H9 (cell line): ENCODE results near the gene RALBP1. TPM values are rescaled to one million over a fixed set of nuclear protein-coding genes. Genes with fewer than 3 reads are reported as not detected.

ENCODE experiments used
- DNase-seq: peaks from one replicate; pipeline ENCODE4 v3.0.0-alpha.2; 2017
- H2AFZ ChIP-seq: one replicate; pipeline ENCODE4 v1.6.1; 2013; ENCODE audit warnings: mild to moderate bottlenecking, low read length, control low read depth, moderate library complexity
- H2AK5ac ChIP-seq: 2 replicates; pipeline ENCODE4 v1.6.1; 2013; ENCODE audit warnings: low read length, control low read depth, mixed read lengths; ENCODE audit not compliant: insufficient read length
- H2BK120ac ChIP-seq: one replicate; pipeline ENCODE4 v1.6.1; 2013; ENCODE audit warnings: low read depth, mild to moderate bottlenecking, low read length, control low read depth, inconsistent platforms; ENCODE audit not compliant: poor library complexity, severe bottlenecking
- H2BK12ac ChIP-seq: 2 replicates; pipeline ENCODE4 v1.6.1; 2013; ENCODE audit warnings: low read length, control low read depth, mixed read lengths, low read depth; ENCODE audit not compliant: insufficient read length
- H2BK15ac ChIP-seq: 2 replicates; pipeline ENCODE4 v1.6.1; 2013; ENCODE audit warnings: low read depth, low read length, control low read depth
- H2BK20ac ChIP-seq: one replicate; pipeline ENCODE4 v1.6.1; 2013; ENCODE audit warnings: low read depth, mild to moderate bottlenecking, low read length, control low read depth, inconsistent platforms; ENCODE audit not compliant: poor library complexity, severe bottlenecking
- H2BK5ac ChIP-seq: 2 replicates; pipeline ENCODE4 v1.6.1; 2013; ENCODE audit warnings: low read length, control low read depth, mixed read lengths; ENCODE audit not compliant: insufficient read length
- H3K14ac ChIP-seq: 2 replicates; pipeline ENCODE4 v1.6.1; 2013; ENCODE audit warnings: low read length, control low read depth; ENCODE audit not compliant: insufficient read depth
- H3K18ac ChIP-seq: 2 replicates; pipeline ENCODE4 v1.6.1; 2013; ENCODE audit warnings: low read depth, mild to moderate bottlenecking, mixed read lengths, low read length, control low read depth; ENCODE audit not compliant: insufficient read length
- H3K23ac ChIP-seq: 2 replicates; pipeline ENCODE4 v1.6.1; 2013; ENCODE audit warnings: low read length, control low read depth, mixed read lengths, low read depth; ENCODE audit not compliant: insufficient read length
- H3K23me2 ChIP-seq: 2 replicates; pipeline ENCODE4 v1.6.1; 2013; ENCODE audit warnings: low read depth, mild to moderate bottlenecking, mixed read lengths, low read length, control low read depth; ENCODE audit not compliant: insufficient read length, poor library complexity, severe bottlenecking
- H3K27ac ChIP-seq: 2 replicates; pipeline ENCODE4 v1.5.1; 2013; ENCODE audit warnings: low read length, control low read depth, mixed read lengths, low read depth; ENCODE audit not compliant: insufficient read length
- H3K27me3 ChIP-seq: 2 replicates; pipeline ENCODE4 v1.6.1; 2013; ENCODE audit warnings: low read length, control low read depth, inconsistent platforms; ENCODE audit not compliant: insufficient read depth
- H3K4ac ChIP-seq: 2 replicates; pipeline ENCODE4 v1.6.1; 2013; ENCODE audit warnings: low read depth, mild to moderate bottlenecking, control low read depth, inconsistent platforms, low read length, moderate library complexity
- H3K4me1 ChIP-seq: 2 replicates; pipeline ENCODE4 v1.6.1; 2013; ENCODE audit warnings: low read length, control low read depth, inconsistent platforms; ENCODE audit not compliant: insufficient read depth
- H3K4me2 ChIP-seq: 2 replicates; pipeline ENCODE4 v1.6.1; 2013; ENCODE audit warnings: low read length, control low read depth, mixed read lengths; ENCODE audit not compliant: insufficient read length, insufficient read depth
- H3K56ac ChIP-seq: 2 replicates; pipeline ENCODE4 v1.6.1; 2013; ENCODE audit warnings: low read depth, mild to moderate bottlenecking, mixed read lengths, low read length, control low read depth; ENCODE audit not compliant: insufficient read length
- H3K79me1 ChIP-seq: 2 replicates; pipeline ENCODE4 v1.6.1; 2013; ENCODE audit warnings: low read depth, mild to moderate bottlenecking, moderate library complexity, low read length, control low read depth, inconsistent platforms; ENCODE audit not compliant: insufficient read depth, poor library complexity, severe bottlenecking
- H3K79me2 ChIP-seq: 2 replicates; pipeline ENCODE4 v1.6.1; 2013; ENCODE audit warnings: low read length, control low read depth, inconsistent platforms; ENCODE audit not compliant: insufficient read depth
- H3K9ac ChIP-seq: 2 replicates; pipeline ENCODE4 v1.6.1; 2013; ENCODE audit warnings: low read length, control low read depth, mixed read lengths; ENCODE audit not compliant: insufficient read length; ENCODE audit errors: extremely low read depth
- H3K9me3 ChIP-seq: one replicate; pipeline ENCODE4 v1.6.1; 2013; ENCODE audit warnings: low read depth, low read length, inconsistent platforms; ENCODE audit not compliant: control insufficient read depth
- H3T11ph ChIP-seq: one replicate; pipeline ENCODE4 v1.6.1; 2013; ENCODE audit warnings: mild to moderate bottlenecking, low read length, control low read depth, inconsistent platforms
- H4K20me1 ChIP-seq: one replicate; pipeline ENCODE4 v1.6.1; 2013; ENCODE audit not compliant: control insufficient read depth, insufficient read length, insufficient read depth
- H4K5ac ChIP-seq: 2 replicates; pipeline ENCODE4 v1.6.1; 2013; ENCODE audit warnings: low read depth, mild to moderate bottlenecking, mixed read lengths, low read length, control low read depth; ENCODE audit not compliant: insufficient read length
- H4K8ac ChIP-seq: replicated peaks from 2 replicates; pipeline ENCODE4 v1.6.1; 2013; ENCODE audit warnings: low read length, control low read depth, mixed read lengths, low read depth; ENCODE audit not compliant: insufficient read length
- H4K91ac ChIP-seq: 2 replicates; pipeline ENCODE4 v1.6.1; 2013; ENCODE audit warnings: low read depth, mild to moderate bottlenecking, moderate library complexity, mixed read lengths, low read length, control low read depth; ENCODE audit not compliant: insufficient read length
- H3K27ac Mint-ChIP-seq, 3 experiments: 2 replicates in 2 of 3; 3 replicates in 1 of 3; pipeline ENCODE4 v1.8.0; 2020 to 2021; ENCODE audit warnings: mixed read lengths in 3 of 3, mild to moderate bottlenecking in 1 of 3, moderate library complexity in 1 of 3
- H3K27me3 Mint-ChIP-seq: 2 replicates; pipeline ENCODE4 v1.8.0; 2021; ENCODE audit warnings: low read depth, mild to moderate bottlenecking, moderate library complexity, mixed read lengths
- H3K36me3 Mint-ChIP-seq, 3 experiments: 2 replicates in 2 of 3; 3 replicates in 1 of 3; pipeline ENCODE4 v1.8.0; 2020 to 2021; ENCODE audit warnings: low read depth in 3 of 3, mixed read lengths in 3 of 3; ENCODE audit not compliant: insufficient read depth in 1 of 3
- H3K4me1 Mint-ChIP-seq, 2 experiments: 2 replicates each; pipeline ENCODE4 v1.8.0; 2020; ENCODE audit warnings: mixed read lengths in 2 of 2
- H3K4me3 Mint-ChIP-seq, 2 experiments: 2 replicates in 1 of 2; 3 replicates in 1 of 2; pipeline ENCODE4 v1.8.0; 2020 to 2021; ENCODE audit warnings: mild to moderate bottlenecking in 2 of 2, mixed read lengths in 2 of 2, moderate library complexity in 1 of 2
- H3K9me3 Mint-ChIP-seq, 2 experiments: 2 replicates in 1 of 2; 3 replicates in 1 of 2; pipeline ENCODE4 v1.8.0; 2020; ENCODE audit warnings: mild to moderate bottlenecking in 2 of 2, mixed read lengths in 2 of 2, moderate library complexity in 1 of 2
- WGBS: extraction: QIAGEN DNeasy Blood & Tissue Kit; methylation state at CpG from one replicate; pipeline ENCODE4 v1.1.7; 2013; ENCODE audit warnings: missing lambda C conversion rate, low lambda C conversion rate, mixed read lengths; ENCODE audit not compliant: insufficient read length; ENCODE audit errors: extremely low coverage; 5-methylcytosine and 5-hydroxymethylcytosine counted together
- total RNA-seq: library from RNA; stranded (reverse); gene quantifications from 2 replicates; pipeline ENCODE4 v1.2.1, GENCODE V29; 2021
- TF ChIP-seq, protein P1 (sequence below): fragments of 200-600 bp; sonication (generic); conservative IDR thresholded peaks from 3 replicates; pipeline ENCODE4 v1.8.0; 2021; ENCODE audit warnings: antibody characterized with exemption, mild to moderate bottlenecking

The RALBP1 gene
- total RNA-seq, 1 experiment from 2014 or later = 51.0 TPM

GRCh38 chr18:9453283-9453682, 22.0 kb upstream of the RALBP1 start:
- H3K23ac ChIP-seq = no peak overlapping the region
- H2BK15ac ChIP-seq = no peak overlapping the region
- H2BK12ac ChIP-seq = no peak overlapping the region
- no peak overlapping the region for H4K91ac ChIP-seq
- no peaks in the 10 kb centered on the region for H4K20me1 ChIP-seq
- WGBS = no CpG with 5 or more reads among the region's 2 CpGs
- no peak overlapping the region for H2AFZ ChIP-seq
- no peak overlapping the region for H3K4ac ChIP-seq
- Mint-ChIP-seq H3K9me3 (peaks cover 9 to 10% of the 10 kb centered on the region in 2 experiments; a peak in 4 of 5 replicates), H3K4me3 (no peak overlapping the region), H3K36me3 (peaks cover 3 to 15% (median 4%) of the 10 kb centered on the region in 3 experiments; a peak in 5 of 7 replicates), H3K4me1 (peaks cover 8 to 10% of the 10 kb centered on the region in 2 experiments), H3K27ac (no peak overlapping the region), H3K27me3 (no peaks in the 10 kb centered on the region; the same call in 1 of the 2 replicates)
- H3K79me1 ChIP-seq = no peaks in the 10 kb centered on the region
- no peak overlapping the region for H3K18ac ChIP-seq
- no peaks in the 10 kb centered on the region for H3K4me1 ChIP-seq
- H2BK20ac ChIP-seq = no peak overlapping the region
- H2AK5ac ChIP-seq = no peak overlapping the region
- H2BK5ac ChIP-seq = no peak overlapping the region
- no peaks in the 10 kb centered on the region for H3K27me3 ChIP-seq
- no peaks in the 10 kb centered on the region for H3K23me2 ChIP-seq
- H3K9ac ChIP-seq = no peak overlapping the region
- TF ChIP-seq, protein P1, sequence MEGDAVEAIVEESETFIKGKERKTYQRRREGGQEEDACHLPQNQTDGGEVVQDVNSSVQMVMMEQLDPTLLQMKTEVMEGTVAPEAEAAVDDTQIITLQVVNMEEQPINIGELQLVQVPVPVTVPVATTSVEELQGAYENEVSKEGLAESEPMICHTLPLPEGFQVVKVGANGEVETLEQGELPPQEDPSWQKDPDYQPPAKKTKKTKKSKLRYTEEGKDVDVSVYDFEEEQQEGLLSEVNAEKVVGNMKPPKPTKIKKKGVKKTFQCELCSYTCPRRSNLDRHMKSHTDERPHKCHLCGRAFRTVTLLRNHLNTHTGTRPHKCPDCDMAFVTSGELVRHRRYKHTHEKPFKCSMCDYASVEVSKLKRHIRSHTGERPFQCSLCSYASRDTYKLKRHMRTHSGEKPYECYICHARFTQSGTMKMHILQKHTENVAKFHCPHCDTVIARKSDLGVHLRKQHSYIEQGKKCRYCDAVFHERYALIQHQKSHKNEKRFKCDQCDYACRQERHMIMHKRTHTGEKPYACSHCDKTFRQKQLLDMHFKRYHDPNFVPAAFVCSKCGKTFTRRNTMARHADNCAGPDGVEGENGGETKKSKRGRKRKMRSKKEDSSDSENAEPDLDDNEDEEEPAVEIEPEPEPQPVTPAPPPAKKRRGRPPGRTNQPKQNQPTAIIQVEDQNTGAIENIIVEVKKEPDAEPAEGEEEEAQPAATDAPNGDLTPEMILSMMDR = no peak
- no peak overlapping the region for H3K4me2 ChIP-seq
- no peak overlapping the region for H4K8ac ChIP-seq
- H3T11ph ChIP-seq = no peak overlapping the region
- no peak overlapping the region for H3K27ac ChIP-seq
- no peak overlapping the region for H3K56ac ChIP-seq
- H3K79me2 ChIP-seq = no peaks in the 10 kb centered on the region
- no peak overlapping the region for H2BK120ac ChIP-seq
- H3K9me3 ChIP-seq = no peaks in the 10 kb centered on the region
- no peak overlapping the region for H3K14ac ChIP-seq
- H4K5ac ChIP-seq = no peak overlapping the region
- no peak for DNase-seq
